PC-3 (cell line): Measurements from ENCODE around the gene MAPKAP1. TPM values are rescaled to one million over a fixed set of nuclear protein-coding genes. Genes with fewer than 3 reads are reported as not detected.

Source experiments
- ATAC-seq: fragments of 200-7000 bp; cut with Tn5 transposase; 2 replicates; pipeline ENCODE4 v1.9.1; 2020; ENCODE audit warnings: mild to moderate bottlenecking, moderate library complexity
- BruUV-seq: library from RNA; stranded (reverse); fragments of 400-500 nt; replicated peaks from 2 replicates; lab custom pipeline; 2021; lab: Mats Ljungman, UMichigan
- CTCF ChIA-PET: fragments of 300-600 bp; sonication (Branson Sonifier 250); formaldehyde crosslinking; loops from one replicate; lab custom pipeline; 2022; ENCODE audit warnings: antibody characterized with exemption; lab: Charles Lee
- POLR2A ChIA-PET: fragments of 300-600 bp; sonication (Branson Sonifier 250); formaldehyde crosslinking; loops from one replicate; lab custom pipeline; 2022; ENCODE audit warnings: antibody characterized with exemption; ENCODE audit not compliant: unreplicated experiment; lab: Charles Lee
- DNase-seq: peaks from one replicate; pipeline ENCODE4 v3.0.0-alpha.2; 2015
- H2AFZ ChIP-seq: fragments of 300-600 bp; sonication (generic); 2 replicates; pipeline ENCODE4 v1.6.0; 2016; ENCODE audit warnings: antibody characterized with exemption, low read length
- H3F3A ChIP-seq: fragments of 300-600 bp; sonication (generic); one replicate; pipeline ENCODE4 v1.6.0; 2017; ENCODE audit warnings: antibody characterized with exemption, low read length, control low read depth, mild to moderate bottlenecking; ENCODE audit not compliant: unreplicated experiment
- H3K27ac ChIP-seq: fragments of 300-600 bp; sonication (generic); 2 replicates; pipeline ENCODE4 v1.5.1; 2016; ENCODE audit warnings: mild to moderate bottlenecking, low read length
- H3K27me3 ChIP-seq: fragments of 300-600 bp; sonication (generic); 2 replicates; pipeline ENCODE4 v1.6.1; 2016; ENCODE audit warnings: low read length, mixed read lengths
- H3K36me3 ChIP-seq: fragments of 300-600 bp; sonication (generic); 2 replicates; pipeline ENCODE4 v1.6.1; 2016; ENCODE audit warnings: low read depth, mixed run types, low read length, mixed read lengths
- H3K4me1 ChIP-seq: fragments of 300-600 bp; sonication (generic); 2 replicates; pipeline ENCODE4 v1.5.1; 2016; ENCODE audit warnings: low read length; ENCODE audit not compliant: insufficient read depth
- H3K4me2 ChIP-seq: fragments of 300-600 bp; sonication (generic); 2 replicates; pipeline ENCODE4 v1.6.0; 2016; ENCODE audit warnings: low read length
- H3K4me3 ChIP-seq: fragments of 300-600 bp; sonication (generic); 2 replicates; pipeline ENCODE4 v1.5.1; 2016; ENCODE audit warnings: mild to moderate bottlenecking, low read length, mixed read lengths
- H3K79me2 ChIP-seq: fragments of 300-600 bp; sonication (generic); 2 replicates; pipeline ENCODE4 v1.6.1; 2017; ENCODE audit warnings: low read length, mixed read lengths
- H3K9ac ChIP-seq: fragments of 300-600 bp; sonication (generic); 2 replicates; pipeline ENCODE4 v1.6.0; 2016; ENCODE audit warnings: mild to moderate bottlenecking, low read length
- H3K9me2 ChIP-seq: fragments of 300-600 bp; sonication (generic); replicated peaks from 2 replicates; pipeline ENCODE4 v1.6.1; 2016; ENCODE audit warnings: mixed run types, low read length, mixed read lengths
- H3K9me3 ChIP-seq: fragments of 300-600 bp; sonication (generic); 2 replicates; pipeline ENCODE4 v1.6.1; 2016; ENCODE audit warnings: low read length, mixed read lengths
- H4K20me1 ChIP-seq: fragments of 300-600 bp; sonication (generic); 2 replicates; pipeline ENCODE4 v1.6.1; 2016; ENCODE audit warnings: low read length, mixed read lengths
- CTCF ChIP-seq: fragments of 300-600 bp; sonication (generic); conservative IDR thresholded peaks from 2 replicates; pipeline ENCODE4 v1.5.1; 2017; ENCODE audit warnings: antibody characterized with exemption, low read depth, mild to moderate bottlenecking, low read length
- EZH2 ChIP-seq: fragments of 300-600 bp; sonication (generic); IDR thresholded peaks from one replicate; pipeline ENCODE4 v1.6.1; 2017; ENCODE audit warnings: antibody characterized with exemption, mild to moderate bottlenecking, low read length; ENCODE audit not compliant: unreplicated experiment
- EZH2phosphoT487 ChIP-seq: fragments of 300-600 bp; sonication (generic); IDR thresholded peaks from 2 replicates; pipeline ENCODE4 v1.6.1; 2018; ENCODE audit warnings: mild to moderate bottlenecking, antibody characterized with exemption, low read length, borderline replicate concordance
- intact Hi-C: fragments of 100-400 bp; cut with micrococcal nuclease; formaldehyde crosslinking; loops from 2 replicates; pipeline ENCODE4 v1.9.0; 2023
- total RNA-seq: library from RNA; depleted of rRNA; stranded (reverse); fragments of >200 nt; gene quantifications from 2 replicates; pipeline ENCODE4 v1.2.3, GENCODE V29; 2014

MAPKAP1 gene
- total RNA-seq, 1 experiment from 2014 or later: 128 TPM

GRCh38 chr9:125461636-125462190 lies 245.3 kb downstream of the MAPKAP1 start:
- Histone ChIP-seq H3K4me2 (no peak overlapping the region), H3K36me3 (0 out of 2 replicates have a peak, but pooled peaks cover 7% of the 10 kb centered on the region), H3K9ac (no peak overlapping the region), H3F3A (no peaks in the 10 kb centered on the region), H3K4me3 (no peak overlapping the region), H4K20me1 (no peaks in the 10 kb centered on the region), H3K27ac (no peak overlapping the region), H3K79me2 (no peaks in the 10 kb centered on the region), H3K27me3 (no peaks in the 10 kb centered on the region), H3K9me2 (no peaks in the 10 kb centered on the region), H2AFZ (no peak overlapping the region), H3K9me3 (no peaks in the 10 kb centered on the region), H3K4me1 (no peaks in the 10 kb centered on the region)
- no TSS peak for BruUV-seq
- ChIA-PET CTCF (no interaction called here), POLR2A (no interaction called here)
- DNase-seq: no peak
- intact Hi-C loops: no loop called here
- no peak for TF ChIP-seq EZH2phosphoT487
- TF ChIP-seq CTCF: no peak
- TF ChIP-seq EZH2: no peak
- ATAC-seq: no peak

GRCh38 chr9:125460883-125461635 lies 245.9 kb downstream of the MAPKAP1 start:
- H3K79me2 ChIP-seq: no peaks in the 10 kb centered on the region
- H3K9me2 ChIP-seq: no peaks in the 10 kb centered on the region
- no peaks in the 10 kb centered on the region for H3K4me1 ChIP-seq
- no peak overlapping the region for H3K9ac ChIP-seq
- H3K9me3 ChIP-seq: no peaks in the 10 kb centered on the region
- no peaks in the 10 kb centered on the region for H4K20me1 ChIP-seq
- H3K4me3 ChIP-seq: no peak overlapping the region
- DNase-seq (no peak), ATAC-seq (no peak)
- POLR2A ChIA-PET: no interaction called here
- 0 out of 2 replicates have a peak, but pooled peaks cover 7% of the 10 kb centered on the region for H3K36me3 ChIP-seq
- H3K4me2 ChIP-seq: no peak overlapping the region
- TF ChIP-seq EZH2: no peak
- TF ChIP-seq EZH2phosphoT487: no peak
- no peak for TF ChIP-seq CTCF
- H3K27ac ChIP-seq: no peak overlapping the region
- H3K27me3 ChIP-seq: no peaks in the 10 kb centered on the region
- no peak overlapping the region for H2AFZ ChIP-seq
- CTCF ChIA-PET: no interaction called here
- no peaks in the 10 kb centered on the region for H3F3A ChIP-seq
- intact Hi-C loops: no loop called here
- no TSS peak for BruUV-seq

GRCh38 chr9:125460346-125460745 lies 246.7 kb downstream of the MAPKAP1 start:
- no peak for ATAC-seq
- H4K20me1 ChIP-seq: no peaks in the 10 kb centered on the region
- DNase-seq: no peak
- H3K4me1 ChIP-seq: no peaks in the 10 kb centered on the region
- H3K79me2 ChIP-seq: no peaks in the 10 kb centered on the region
- no peak for TF ChIP-seq EZH2
- TF ChIP-seq EZH2phosphoT487: no peak
- TF ChIP-seq CTCF: no peak
- no peak overlapping the region for H3K4me2 ChIP-seq
- no peaks in the 10 kb centered on the region for H3F3A ChIP-seq
- intact Hi-C loops: no loop called here
- no peaks in the 10 kb centered on the region for H3K27me3 ChIP-seq
- no peak overlapping the region for H2AFZ ChIP-seq
- POLR2A ChIA-PET: no interaction called here
- no peak overlapping the region for H3K9ac ChIP-seq
- BruUV-seq: no TSS peak
- H3K36me3 ChIP-seq: 0 out of 2 replicates have a peak, but pooled peaks cover 7% of the 10 kb centered on the region
- no peak overlapping the region for H3K4me3 ChIP-seq
- no peaks in the 10 kb centered on the region for H3K9me2 ChIP-seq
- CTCF ChIA-PET: no interaction called here
- H3K27ac ChIP-seq: no peak overlapping the region
- H3K9me3 ChIP-seq: no peaks in the 10 kb centered on the region
